Measurements from ENCODE around the gene ACTN3. TPM values are rescaled to one million over a fixed set of nuclear protein-coding genes. Genes with fewer than 3 reads are reported as not detected.
"Not testable (repeated sequence)": the region's sequence is repeated elsewhere in the genome, so short reads cannot be mapped to it uniquely, and the experiment has no call there.

Gene ACTN3
- total and polyA plus RNA-seq, 4 donors, result 3.0 TPM; not detected in 3

DNA sequence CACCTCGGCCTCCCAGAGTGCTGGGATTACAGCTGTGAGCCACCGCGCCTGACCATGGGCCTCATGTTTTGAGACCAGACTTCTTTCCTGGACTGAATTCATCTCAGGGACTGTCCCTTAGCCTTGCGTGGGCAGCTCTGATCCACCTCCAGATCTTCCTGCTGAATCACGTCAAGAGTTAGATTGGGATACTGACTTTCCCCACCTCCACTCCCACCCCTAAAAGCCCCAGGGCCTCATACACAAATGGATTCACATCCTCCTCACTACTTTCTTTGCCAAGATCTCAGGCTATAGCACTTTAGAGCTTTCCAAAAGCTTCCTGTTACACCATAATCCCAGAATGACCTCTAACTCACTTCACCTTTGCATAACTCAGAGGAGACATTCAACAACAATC, 34.1 kb downstream of the ACTN3 start:
- intact Hi-C loops (cut with DNase I), result no loop called here
- H3K4me3 ChIP-seq (ENCODE audit: low read length in 2 of 2), result no peak overlapping the region
- WGBS, 2 donors, result 87 to 89% methylated on average over 5 of the region's 5 CpGs
- H3K27me3 ChIP-seq (ENCODE audit: control insufficient read depth in 1 of 2, insufficient read depth in 2 of 2, low read length in 1 of 2), result no peaks in the 10 kb centered on the region
- H3K36me3 ChIP-seq (ENCODE audit: control insufficient read depth in 1 of 2, insufficient read depth in 2 of 2, low read length in 1 of 2), result no peaks in the 10 kb centered on the region
- no peak overlapping the region for H3K27ac ChIP-seq (ENCODE audit: low read depth in 1 of 2, low read length in 2 of 2)
- no peaks in the 10 kb centered on the region for H3K9me3 ChIP-seq (ENCODE audit: control insufficient read depth, low read length)
- H3K4me1 ChIP-seq (ENCODE audit: control insufficient read depth in 1 of 2, insufficient read depth in 2 of 2, low read length in 2 of 2), result no peaks in the 10 kb centered on the region
- ATAC-seq (ENCODE audit: low FRiP score) (no peak), DNase-seq (no peak)

DNA sequence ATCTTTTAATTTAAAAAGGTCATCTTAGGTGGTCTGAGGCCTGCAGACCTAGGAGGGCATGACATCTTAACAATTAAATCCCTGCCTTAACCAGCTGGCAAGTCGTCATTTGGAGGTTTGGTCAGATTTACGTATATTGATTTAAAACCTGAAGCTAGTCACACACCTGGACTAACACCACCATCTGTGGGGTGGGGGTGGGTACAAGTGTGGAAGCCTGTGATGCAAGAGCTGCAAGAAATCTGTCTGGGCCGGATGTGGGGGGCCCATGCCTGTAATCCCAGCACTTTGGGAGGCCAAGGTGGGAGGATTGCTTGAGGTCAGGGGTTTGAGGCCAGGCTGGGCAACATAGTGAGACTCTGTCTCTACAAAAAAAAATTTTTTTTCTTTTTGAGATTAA, 34.6 kb downstream of the ACTN3 start:
- ATAC-seq (ENCODE audit: low FRiP score) (no peak), DNase-seq (no peak)
- intact Hi-C loops (cut with DNase I), result no loop called here
- Histone ChIP-seq H3K4me3 (ENCODE audit: low read length in 2 of 2) (no peak overlapping the region), H3K36me3 (ENCODE audit: control insufficient read depth in 1 of 2, insufficient read depth in 2 of 2, low read length in 1 of 2) (no peaks in the 10 kb centered on the region), H3K9me3 (ENCODE audit: control insufficient read depth, low read length) (no peaks in the 10 kb centered on the region), H3K27ac (ENCODE audit: low read depth in 1 of 2, low read length in 2 of 2) (no peak overlapping the region), H3K27me3 (ENCODE audit: control insufficient read depth in 1 of 2, insufficient read depth in 2 of 2, low read length in 1 of 2) (no peaks in the 10 kb centered on the region), H3K4me1 (ENCODE audit: control insufficient read depth in 1 of 2, insufficient read depth in 2 of 2, low read length in 2 of 2) (no peaks in the 10 kb centered on the region)
- WGBS, 2 donors, result 89 to 90% methylated on average over 3 of the region's 3 CpGs

GRCh38 chr11:66582565-66583147, 36.0 kb downstream of the ACTN3 start:
- H3K4me1 ChIP-seq (ENCODE audit: control insufficient read depth in 1 of 2, insufficient read depth in 2 of 2, low read length in 2 of 2); ATAC-seq (ENCODE audit: low FRiP score); DNase-seq; H3K27ac ChIP-seq (ENCODE audit: low read depth in 1 of 2, low read length in 2 of 2); H3K27me3 ChIP-seq (ENCODE audit: control insufficient read depth in 1 of 2, insufficient read depth in 2 of 2, low read length in 1 of 2); H3K9me3 ChIP-seq (ENCODE audit: control insufficient read depth, low read length); intact Hi-C loops (cut with DNase I); H3K36me3 ChIP-seq (ENCODE audit: control insufficient read depth in 1 of 2, insufficient read depth in 2 of 2, low read length in 1 of 2); H3K4me3 ChIP-seq (ENCODE audit: low read length in 2 of 2): not testable (repeated sequence)
- 84 to 85% methylated on average over 3 of the region's 3 CpGs for WGBS, 2 donors

GRCh38 chr11:66585447-66585846, 38.7 kb downstream of the ACTN3 start:
- H3K4me1 ChIP-seq (ENCODE audit: control insufficient read depth in 1 of 2, insufficient read depth in 2 of 2, low read length in 2 of 2); intact Hi-C loops (cut with DNase I); ATAC-seq (ENCODE audit: low FRiP score); DNase-seq; H3K27me3 ChIP-seq (ENCODE audit: control insufficient read depth in 1 of 2, insufficient read depth in 2 of 2, low read length in 1 of 2); H3K4me3 ChIP-seq (ENCODE audit: low read length in 2 of 2); H3K36me3 ChIP-seq (ENCODE audit: control insufficient read depth in 1 of 2, insufficient read depth in 2 of 2, low read length in 1 of 2); H3K9me3 ChIP-seq (ENCODE audit: control insufficient read depth, low read length); H3K27ac ChIP-seq (ENCODE audit: low read depth in 1 of 2, low read length in 2 of 2): not testable (repeated sequence)
- 79 to 95% methylated on average over 1 of the region's 1 CpG for WGBS, 2 donors

DNA sequence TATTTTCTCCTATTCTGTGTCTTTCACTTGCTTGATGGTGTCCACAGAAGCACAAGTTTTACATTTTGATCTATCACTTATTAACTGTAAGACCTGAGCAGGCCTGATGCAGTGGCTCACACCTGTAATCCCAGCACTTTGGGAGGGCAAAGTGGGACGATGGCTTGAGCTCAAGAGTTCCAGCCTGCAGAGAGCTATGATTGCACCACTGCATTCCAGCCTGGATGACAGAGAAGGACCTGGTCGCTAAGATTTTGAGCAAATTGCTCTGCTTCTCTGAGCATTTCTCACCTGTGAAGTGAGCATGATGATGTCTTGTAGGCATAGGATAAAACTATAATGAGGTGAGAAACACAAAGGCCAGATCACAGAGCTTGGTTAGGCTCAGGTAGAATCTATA, 39.4 kb downstream of the ACTN3 start:
- H3K4me3 ChIP-seq (ENCODE audit: low read length in 2 of 2), result no peak overlapping the region
- no peaks in the 10 kb centered on the region for H3K9me3 ChIP-seq (ENCODE audit: control insufficient read depth, low read length)
- 53 to 58% methylated on average over 2 of the region's 2 CpGs for WGBS, 2 donors
- no peak overlapping the region for H3K27ac ChIP-seq (ENCODE audit: low read depth in 1 of 2, low read length in 2 of 2)
- no peak for DNase-seq
- no peak for ATAC-seq (ENCODE audit: low FRiP score)
- no peaks in the 10 kb centered on the region for H3K27me3 ChIP-seq (ENCODE audit: control insufficient read depth in 1 of 2, insufficient read depth in 2 of 2, low read length in 1 of 2)
- H3K36me3 ChIP-seq (ENCODE audit: control insufficient read depth in 1 of 2, insufficient read depth in 2 of 2, low read length in 1 of 2), result no peaks in the 10 kb centered on the region
- H3K4me1 ChIP-seq (ENCODE audit: control insufficient read depth in 1 of 2, insufficient read depth in 2 of 2, low read length in 2 of 2), result no peaks in the 10 kb centered on the region
- intact Hi-C loops (cut with DNase I), result no loop called here

- ATAC-seq (ENCODE audit: low FRiP score); DNase-seq; intact Hi-C loops (cut with DNase I); H3K4me3 ChIP-seq (ENCODE audit: low read length in 2 of 2); H3K9me3 ChIP-seq (ENCODE audit: control insufficient read depth, low read length); H3K27me3 ChIP-seq (ENCODE audit: control insufficient read depth in 1 of 2, insufficient read depth in 2 of 2, low read length in 1 of 2); H3K4me1 ChIP-seq (ENCODE audit: control insufficient read depth in 1 of 2, insufficient read depth in 2 of 2, low read length in 2 of 2); H3K36me3 ChIP-seq (ENCODE audit: control insufficient read depth in 1 of 2, insufficient read depth in 2 of 2, low read length in 1 of 2); H3K27ac ChIP-seq (ENCODE audit: low read depth in 1 of 2, low read length in 2 of 2): not testable (repeated sequence)
- 79 to 83% methylated on average over 2 of the region's 2 CpGs for WGBS, 2 donors
Measured at GRCh38 chr11:66589315-66589714, 42.6 kb downstream of the ACTN3 start.

DNA sequence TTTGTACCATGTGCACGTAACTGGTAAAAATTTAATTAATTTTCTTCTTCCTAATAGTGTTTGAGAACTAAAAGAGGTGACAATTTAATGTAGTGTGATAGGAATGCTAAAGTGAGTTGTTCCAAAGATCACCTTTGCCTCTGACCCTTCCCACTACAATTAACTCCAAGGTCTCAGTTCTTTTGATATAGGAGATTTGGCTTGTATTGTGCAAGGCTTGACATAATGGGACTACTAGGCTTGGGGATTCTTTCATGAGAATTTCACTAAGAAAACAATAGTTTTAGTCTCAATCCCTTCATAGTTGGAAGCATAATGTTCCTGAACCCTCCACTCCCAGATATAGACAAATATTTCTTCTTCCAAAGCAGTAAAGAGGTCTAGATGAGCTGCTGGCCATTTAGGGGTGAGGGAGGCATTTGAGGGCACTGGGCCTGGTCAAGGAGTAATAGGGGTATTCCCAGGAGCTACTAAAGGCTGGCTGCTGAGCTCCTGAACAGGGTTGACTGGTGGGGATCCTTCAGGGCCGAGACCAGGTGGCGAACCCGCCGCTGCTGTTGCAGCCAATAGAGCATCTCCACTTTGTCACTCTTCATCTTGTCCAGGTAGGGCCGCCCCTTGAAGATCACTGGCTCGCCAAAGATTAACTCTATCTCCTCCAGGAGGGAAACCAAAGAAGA, 43.4 kb downstream of the ACTN3 start:
- Histone ChIP-seq H3K9me3 (ENCODE audit: control insufficient read depth, low read length) (no peaks in the 10 kb centered on the region), H3K4me1 (ENCODE audit: control insufficient read depth in 1 of 2, insufficient read depth in 2 of 2, low read length in 2 of 2) (peaks cover 0 to 3% of the 10 kb centered on the region in 2 donors), H3K36me3 (ENCODE audit: control insufficient read depth in 1 of 2, insufficient read depth in 2 of 2, low read length in 1 of 2) (no peaks in the 10 kb centered on the region), H3K27me3 (ENCODE audit: control insufficient read depth in 1 of 2, insufficient read depth in 2 of 2, low read length in 1 of 2) (no peaks in the 10 kb centered on the region), H3K27ac (ENCODE audit: low read depth in 1 of 2, low read length in 2 of 2) (no peak overlapping the region), H3K4me3 (ENCODE audit: low read length in 2 of 2) (no peak overlapping the region)
- 95% methylated on average over 7 of the region's 7 CpGs for WGBS, 2 donors
- intact Hi-C loops (cut with DNase I), result no loop called here
- no peak for ATAC-seq (ENCODE audit: low FRiP score)
- DNase-seq, result no peak

DNA sequence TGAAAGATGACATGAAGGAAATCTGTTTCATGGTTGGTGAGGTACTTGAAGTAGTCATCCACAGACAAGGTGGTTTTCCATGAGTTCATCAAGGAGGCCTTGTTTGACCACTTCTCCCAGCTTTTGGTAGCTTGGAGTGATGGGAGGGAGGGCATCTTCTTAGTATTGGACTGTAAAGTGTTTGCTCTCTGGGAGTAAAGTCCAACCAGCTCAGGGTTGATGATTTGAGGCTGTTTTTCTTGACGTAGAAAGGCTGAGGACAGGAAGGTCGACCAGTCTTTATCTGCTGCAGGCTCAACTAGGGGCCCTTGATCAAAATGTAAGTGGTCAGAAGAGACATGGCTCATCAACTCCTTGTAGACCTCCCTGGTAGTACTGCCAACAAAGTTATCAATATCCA, 44.5 kb downstream of the ACTN3 start:
- no peak for ATAC-seq (ENCODE audit: low FRiP score)
- peaks cover 0 to 3% of the 10 kb centered on the region in 2 donors for H3K4me1 ChIP-seq (ENCODE audit: control insufficient read depth in 1 of 2, insufficient read depth in 2 of 2, low read length in 2 of 2)
- intact Hi-C loops (cut with DNase I), result no loop called here
- H3K4me3 ChIP-seq (ENCODE audit: low read length in 2 of 2), result no peak overlapping the region
- DNase-seq, result no peak
- no peaks in the 10 kb centered on the region for H3K9me3 ChIP-seq (ENCODE audit: control insufficient read depth, low read length)
- WGBS, 2 donors, result 84 to 88% methylated on average over 2 of the region's 2 CpGs
- H3K27me3 ChIP-seq (ENCODE audit: control insufficient read depth in 1 of 2, insufficient read depth in 2 of 2, low read length in 1 of 2), result no peaks in the 10 kb centered on the region
- no peaks in the 10 kb centered on the region for H3K36me3 ChIP-seq (ENCODE audit: control insufficient read depth in 1 of 2, insufficient read depth in 2 of 2, low read length in 1 of 2)
- H3K27ac ChIP-seq (ENCODE audit: low read depth in 1 of 2, low read length in 2 of 2), result no peak overlapping the region

Data from aorta (tissue), 5 donors.